ENCODE data around the gene PUDP.

The PUDP gene

DNA sequence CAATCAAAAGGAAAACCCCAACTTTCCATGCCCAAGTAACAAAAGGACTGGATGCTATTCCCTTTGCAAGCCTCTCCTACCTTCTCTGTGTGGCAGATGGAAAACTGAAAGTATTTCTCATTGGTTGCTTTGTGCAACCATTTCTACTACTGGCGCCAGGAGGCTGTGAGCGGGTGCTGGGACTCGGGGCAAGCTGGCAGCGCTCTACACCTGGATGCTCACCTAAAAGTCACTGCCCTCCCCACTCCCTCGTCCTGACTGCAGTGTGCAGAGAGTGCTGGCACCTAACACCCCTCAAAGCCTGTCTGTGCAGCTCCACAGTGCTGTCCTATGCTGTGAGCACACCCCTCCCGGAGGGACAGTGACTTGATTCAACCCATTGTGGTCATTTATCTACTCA, 54.6 kb downstream of the PUDP start:
- Histone ChIP-seq H3K4me2 (ENCODE audit: low read length) (no peak overlapping the region), H3K9me3 (ENCODE audit: control insufficient read depth, low read length) (no peaks in the 10 kb centered on the region), H3K9ac (no peak overlapping the region), H2AFZ (no peak overlapping the region), H3K36me3 (ENCODE audit: control insufficient read depth, insufficient read depth, low read length) (no peaks in the 10 kb centered on the region), H3K27ac (no peak overlapping the region), H3K27me3 (ENCODE audit: control insufficient read depth, insufficient read depth, low read length) (no peaks in the 10 kb centered on the region), H3K4me3 (ENCODE audit: low read depth, low read length) (no peak overlapping the region), H3K4me1 (no peaks in the 10 kb centered on the region), H3K79me2 (no peaks in the 10 kb centered on the region)
- TF ChIP-seq, protein P1, sequence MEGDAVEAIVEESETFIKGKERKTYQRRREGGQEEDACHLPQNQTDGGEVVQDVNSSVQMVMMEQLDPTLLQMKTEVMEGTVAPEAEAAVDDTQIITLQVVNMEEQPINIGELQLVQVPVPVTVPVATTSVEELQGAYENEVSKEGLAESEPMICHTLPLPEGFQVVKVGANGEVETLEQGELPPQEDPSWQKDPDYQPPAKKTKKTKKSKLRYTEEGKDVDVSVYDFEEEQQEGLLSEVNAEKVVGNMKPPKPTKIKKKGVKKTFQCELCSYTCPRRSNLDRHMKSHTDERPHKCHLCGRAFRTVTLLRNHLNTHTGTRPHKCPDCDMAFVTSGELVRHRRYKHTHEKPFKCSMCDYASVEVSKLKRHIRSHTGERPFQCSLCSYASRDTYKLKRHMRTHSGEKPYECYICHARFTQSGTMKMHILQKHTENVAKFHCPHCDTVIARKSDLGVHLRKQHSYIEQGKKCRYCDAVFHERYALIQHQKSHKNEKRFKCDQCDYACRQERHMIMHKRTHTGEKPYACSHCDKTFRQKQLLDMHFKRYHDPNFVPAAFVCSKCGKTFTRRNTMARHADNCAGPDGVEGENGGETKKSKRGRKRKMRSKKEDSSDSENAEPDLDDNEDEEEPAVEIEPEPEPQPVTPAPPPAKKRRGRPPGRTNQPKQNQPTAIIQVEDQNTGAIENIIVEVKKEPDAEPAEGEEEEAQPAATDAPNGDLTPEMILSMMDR (IDR thresholded peaks at IDR 0.05): no peak

DNA sequence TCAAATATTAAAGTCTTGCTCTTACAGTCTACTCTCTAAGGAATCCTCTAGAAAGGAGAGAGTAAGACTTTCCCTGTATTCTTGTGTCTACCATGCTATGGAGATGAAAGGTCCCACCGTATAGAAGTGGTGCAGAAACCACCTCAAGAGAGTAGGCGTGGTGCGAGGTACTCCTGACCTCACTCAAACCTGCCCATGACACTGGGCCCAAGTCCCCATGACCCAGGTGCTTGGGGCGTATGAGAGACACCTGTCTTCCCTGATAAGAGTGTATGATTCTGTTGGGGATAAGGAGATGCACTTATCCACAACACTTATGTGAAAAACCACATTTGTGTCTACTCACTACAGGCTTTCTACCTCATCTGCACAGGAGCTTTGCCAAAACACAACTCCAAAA, 55.4 kb downstream of the PUDP start:
- TF ChIP-seq, protein P1 (IDR thresholded peaks at IDR 0.05): no peak
- Histone ChIP-seq H3K27ac (no peak overlapping the region), H3K9ac (no peak overlapping the region), H3K27me3 (ENCODE audit: control insufficient read depth, insufficient read depth, low read length) (no peaks in the 10 kb centered on the region), H3K36me3 (ENCODE audit: control insufficient read depth, insufficient read depth, low read length) (no peaks in the 10 kb centered on the region), H3K79me2 (no peaks in the 10 kb centered on the region), H3K4me1 (no peaks in the 10 kb centered on the region), H3K9me3 (ENCODE audit: control insufficient read depth, low read length) (no peaks in the 10 kb centered on the region), H3K4me2 (ENCODE audit: low read length) (no peak overlapping the region), H2AFZ (no peak overlapping the region), H3K4me3 (ENCODE audit: low read depth, low read length) (no peak overlapping the region)

DNA sequence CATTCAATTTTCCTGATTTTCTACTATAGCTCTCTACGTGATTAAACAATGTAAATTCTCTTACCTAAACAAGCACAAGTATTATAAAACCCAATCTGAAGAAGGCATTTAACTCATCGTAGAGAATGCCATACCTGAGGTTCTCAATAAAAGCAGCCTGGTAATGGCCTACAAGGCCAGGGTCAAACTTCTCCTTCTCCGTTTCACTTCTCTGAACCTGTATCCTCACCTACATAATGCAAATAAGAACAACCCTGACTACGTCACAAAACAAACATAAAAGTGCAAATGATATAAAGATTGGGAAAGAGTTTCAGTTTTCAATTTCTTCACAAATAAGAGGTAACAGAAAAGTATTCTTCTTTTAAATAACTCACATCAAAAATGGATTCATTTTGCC, 56.0 kb downstream of the PUDP start:
- Histone ChIP-seq H3K9me3 (ENCODE audit: control insufficient read depth, low read length) (no peaks in the 10 kb centered on the region), H3K4me3 (ENCODE audit: low read depth, low read length) (no peak overlapping the region), H3K4me1 (no peaks in the 10 kb centered on the region), H3K9ac (no peak overlapping the region), H3K79me2 (no peaks in the 10 kb centered on the region), H3K27ac (no peak overlapping the region), H2AFZ (no peak overlapping the region), H3K27me3 (ENCODE audit: control insufficient read depth, insufficient read depth, low read length) (no peaks in the 10 kb centered on the region), H3K36me3 (ENCODE audit: control insufficient read depth, insufficient read depth, low read length) (no peaks in the 10 kb centered on the region), H3K4me2 (ENCODE audit: low read length) (no peak overlapping the region)
- TF ChIP-seq, protein P1 (IDR thresholded peaks at IDR 0.05): no peak

DNA sequence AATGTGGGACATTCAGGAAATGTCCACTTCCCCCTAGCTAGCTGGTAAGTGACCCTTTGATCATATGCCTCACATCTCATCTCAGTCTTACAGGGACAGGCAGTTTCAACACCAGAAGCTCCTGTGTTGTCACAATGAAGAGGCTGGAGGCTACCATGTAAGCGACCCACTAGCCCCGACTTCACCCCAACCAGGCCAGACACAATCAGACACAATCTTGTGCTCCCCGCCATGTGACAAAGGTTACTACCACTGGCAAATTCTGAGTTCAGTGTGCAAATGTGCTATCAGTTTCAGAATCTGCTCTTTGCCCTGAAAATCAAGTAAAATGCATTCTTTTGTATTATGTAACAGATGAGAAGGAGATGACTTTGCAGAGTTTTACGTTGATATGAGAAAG, 57.3 kb downstream of the PUDP start:
- no peaks in the 10 kb centered on the region for H3K4me1 ChIP-seq
- H3K36me3 ChIP-seq (ENCODE audit: control insufficient read depth, insufficient read depth, low read length): no peaks in the 10 kb centered on the region
- H3K4me2 ChIP-seq (ENCODE audit: low read length): no peak overlapping the region
- no peak overlapping the region for H3K27ac ChIP-seq
- no peaks in the 10 kb centered on the region for H3K79me2 ChIP-seq
- H3K27me3 ChIP-seq (ENCODE audit: control insufficient read depth, insufficient read depth, low read length): no peaks in the 10 kb centered on the region
- no peak overlapping the region for H2AFZ ChIP-seq
- H3K9me3 ChIP-seq (ENCODE audit: control insufficient read depth, low read length): no peaks in the 10 kb centered on the region
- no peak overlapping the region for H3K9ac ChIP-seq
- TF ChIP-seq, protein P1 (IDR thresholded peaks at IDR 0.05): no peak
- H3K4me3 ChIP-seq (ENCODE audit: low read depth, low read length): no peak overlapping the region

DNA sequence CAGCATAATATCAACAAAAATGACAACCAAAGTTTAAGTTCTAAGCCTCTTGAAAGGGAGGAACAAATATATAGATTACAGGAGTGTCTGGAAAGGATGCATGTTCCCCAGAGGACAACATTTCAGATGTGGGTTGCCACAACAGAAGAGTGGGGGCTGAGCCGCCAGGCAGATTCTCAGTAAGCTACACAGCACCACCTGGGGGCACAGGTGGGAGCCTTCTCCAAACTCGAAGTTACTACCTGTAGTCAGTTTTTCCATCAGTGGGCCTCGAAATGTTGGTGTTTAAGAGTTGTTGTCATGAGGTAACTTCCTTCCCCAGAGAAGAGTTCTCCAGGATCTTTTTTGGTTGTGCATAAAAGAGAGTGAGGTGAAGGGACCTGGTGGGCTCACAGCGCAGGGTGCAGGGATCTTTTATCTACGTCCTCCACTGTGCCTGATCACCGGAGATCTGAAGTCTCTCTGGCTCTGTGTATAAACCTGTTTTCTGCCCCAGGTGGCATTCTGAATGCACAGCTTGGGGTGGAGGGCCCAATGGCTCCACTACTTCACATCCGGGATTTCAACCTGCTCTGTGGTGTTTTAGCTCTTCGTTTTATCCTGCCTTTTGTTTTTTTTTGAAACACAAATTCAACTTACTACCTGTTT, 58.9 kb downstream of the PUDP start:
- H3K4me2 ChIP-seq (ENCODE audit: low read length): no peak overlapping the region
- H3K27ac ChIP-seq: no peak overlapping the region
- H3K9ac ChIP-seq: no peak overlapping the region

More for the DNA sequence above, 58.9 kb downstream of the PUDP start:
- H2AFZ ChIP-seq: no peak overlapping the region
- no peaks in the 10 kb centered on the region for H3K36me3 ChIP-seq (ENCODE audit: control insufficient read depth, insufficient read depth, low read length)
- H3K9me3 ChIP-seq (ENCODE audit: control insufficient read depth, low read length): no peaks in the 10 kb centered on the region
- no peaks in the 10 kb centered on the region for H3K27me3 ChIP-seq (ENCODE audit: control insufficient read depth, insufficient read depth, low read length)
- TF ChIP-seq, protein P1 (IDR thresholded peaks at IDR 0.05): no peak
- H3K4me1 ChIP-seq: no peaks in the 10 kb centered on the region
- H3K4me3 ChIP-seq (ENCODE audit: low read depth, low read length): no peak overlapping the region
- H3K79me2 ChIP-seq: no peaks in the 10 kb centered on the region
